ENCODE results near the gene MXRA8. TPM values are rescaled to one million over a fixed set of nuclear protein-coding genes. Genes with fewer than 3 reads are reported as not detected.

MXRA8 gene
- total RNA-seq, 4 donors from 2014 or later, result 34.1 to 76.1 (median 35.9) TPM

DNA sequence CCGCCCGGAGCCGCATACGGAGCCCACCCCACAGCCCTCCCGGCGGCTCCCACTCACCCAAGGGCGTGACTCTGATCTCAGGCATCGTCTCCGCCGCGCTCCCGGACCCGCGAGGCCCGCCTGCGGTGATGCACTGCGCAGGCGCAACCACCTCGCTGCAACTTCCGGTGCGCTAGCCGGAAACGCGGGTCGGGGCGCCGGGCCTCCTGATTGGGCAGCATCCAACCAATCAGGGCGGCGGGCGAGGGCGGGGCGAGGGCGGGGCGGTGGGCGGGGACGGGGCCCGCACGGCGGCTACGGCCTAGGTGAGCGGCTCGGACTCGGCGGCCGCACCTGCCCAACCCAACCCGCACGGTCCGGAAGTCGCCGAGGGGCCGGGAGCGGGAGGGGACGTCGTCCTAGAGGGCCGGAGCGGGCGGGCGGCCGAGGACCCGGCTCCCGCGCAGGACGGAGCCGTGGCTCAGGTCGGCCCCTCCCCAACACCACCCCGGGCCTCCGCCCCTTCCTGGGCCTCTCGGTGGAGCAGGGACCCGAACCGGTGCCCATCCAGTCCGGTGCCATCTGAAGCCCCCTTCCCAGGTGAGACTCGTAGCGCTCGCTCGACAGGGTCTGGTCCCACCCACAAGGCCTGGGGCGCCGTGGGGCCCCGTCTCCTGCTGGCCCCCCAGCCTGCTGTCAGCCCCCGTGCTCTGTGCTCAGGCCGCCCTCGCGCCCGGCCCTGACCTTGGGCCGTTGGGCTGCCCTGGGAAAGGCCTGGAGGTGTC is 33.6 kb downstream of the MXRA8 start, which contains the start of the genes CPTP and INTS11:
Gene CPTP, plus strand, starts transcription at position 279 of the 764 bp plus-strand sequence. CDS start 2,109 bp downstream, outside the sequence.
Gene INTS11, minus strand, starts transcription at position 137 of the 764 bp plus-strand sequence. Its CDS starts 52 bp downstream, at position 85.
- intact Hi-C loops (cut with DNase I; ENCODE audit: low total_unique reads), result no loop called here
- TF ChIP-seq, protein P1, sequence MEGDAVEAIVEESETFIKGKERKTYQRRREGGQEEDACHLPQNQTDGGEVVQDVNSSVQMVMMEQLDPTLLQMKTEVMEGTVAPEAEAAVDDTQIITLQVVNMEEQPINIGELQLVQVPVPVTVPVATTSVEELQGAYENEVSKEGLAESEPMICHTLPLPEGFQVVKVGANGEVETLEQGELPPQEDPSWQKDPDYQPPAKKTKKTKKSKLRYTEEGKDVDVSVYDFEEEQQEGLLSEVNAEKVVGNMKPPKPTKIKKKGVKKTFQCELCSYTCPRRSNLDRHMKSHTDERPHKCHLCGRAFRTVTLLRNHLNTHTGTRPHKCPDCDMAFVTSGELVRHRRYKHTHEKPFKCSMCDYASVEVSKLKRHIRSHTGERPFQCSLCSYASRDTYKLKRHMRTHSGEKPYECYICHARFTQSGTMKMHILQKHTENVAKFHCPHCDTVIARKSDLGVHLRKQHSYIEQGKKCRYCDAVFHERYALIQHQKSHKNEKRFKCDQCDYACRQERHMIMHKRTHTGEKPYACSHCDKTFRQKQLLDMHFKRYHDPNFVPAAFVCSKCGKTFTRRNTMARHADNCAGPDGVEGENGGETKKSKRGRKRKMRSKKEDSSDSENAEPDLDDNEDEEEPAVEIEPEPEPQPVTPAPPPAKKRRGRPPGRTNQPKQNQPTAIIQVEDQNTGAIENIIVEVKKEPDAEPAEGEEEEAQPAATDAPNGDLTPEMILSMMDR (IDR thresholded peaks at IDR 0.05), result no peak
- TF ChIP-seq POLR2A (IDR thresholded peaks at IDR 0.05), result peak in 1 of 2 donors; percentile 38
- H3K4me3 ChIP-seq (ENCODE audit: low read depth, poor library complexity, severe bottlenecking), result peak within 1 kb of the TSS; percentile 70
- whole genome bisulfite sequencing, 2 donors, result 0 to 3% methylated on average over 20 to 31 of the region's 84 CpGs
- peak; percentile 86 to 99 for DNase-seq (ENCODE audit: low spot score in 2 of 2)

DNA sequence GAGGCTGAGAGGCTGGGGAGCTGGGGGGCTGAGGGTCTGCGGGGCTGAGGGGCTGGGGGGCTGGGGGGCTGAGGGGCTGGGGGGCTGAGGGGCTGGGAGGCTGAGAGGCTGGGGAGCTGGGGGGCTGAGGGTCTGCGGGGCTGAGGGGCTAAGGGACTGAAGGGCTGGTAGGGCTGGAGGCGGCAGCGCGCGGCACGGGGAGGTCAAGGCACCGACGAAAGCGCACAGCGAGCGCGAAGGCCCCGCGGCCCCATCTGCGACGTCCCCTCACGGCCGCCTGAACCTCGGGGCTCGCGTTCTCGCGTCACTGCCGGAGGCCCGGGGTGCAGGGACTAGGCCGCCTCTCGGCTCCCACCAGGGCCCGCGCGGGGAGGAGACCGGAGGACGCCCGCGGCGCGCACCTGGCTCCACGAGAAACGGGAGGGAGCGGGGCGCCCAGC is 34.3 kb downstream of the MXRA8 start:
- intact Hi-C loops (cut with DNase I; ENCODE audit: low total_unique reads), result no loop called here
- no peak for DNase-seq (ENCODE audit: low spot score in 2 of 2)
- TF ChIP-seq, protein P1 (IDR thresholded peaks at IDR 0.05), result no peak
- no peak for TF ChIP-seq POLR2A (IDR thresholded peaks at IDR 0.05)
- H3K4me3 ChIP-seq (ENCODE audit: low read depth, poor library complexity, severe bottlenecking), result peak overlapping the region; percentile 70
- 0 to 1% methylated on average over 25 to 27 of the region's 41 CpGs for WGBS, 2 donors

- WGBS, 2 donors, result 84 to 91% methylated on average over 10 of the region's 10 CpGs
- intact Hi-C loops (cut with DNase I; ENCODE audit: low total_unique reads), result no loop called here
- TF ChIP-seq POLR2A (IDR thresholded peaks at IDR 0.05), result no peak
- TF ChIP-seq, protein P1 (IDR thresholded peaks at IDR 0.05), result no peak
- DNase-seq (ENCODE audit: low spot score in 2 of 2), result no peak
- no peak overlapping the region for H3K4me3 ChIP-seq (ENCODE audit: low read depth, poor library complexity, severe bottlenecking)
Observed at GRCh38 chr1:1322952-1323351, 35.4 kb downstream of the MXRA8 start.

DNA sequence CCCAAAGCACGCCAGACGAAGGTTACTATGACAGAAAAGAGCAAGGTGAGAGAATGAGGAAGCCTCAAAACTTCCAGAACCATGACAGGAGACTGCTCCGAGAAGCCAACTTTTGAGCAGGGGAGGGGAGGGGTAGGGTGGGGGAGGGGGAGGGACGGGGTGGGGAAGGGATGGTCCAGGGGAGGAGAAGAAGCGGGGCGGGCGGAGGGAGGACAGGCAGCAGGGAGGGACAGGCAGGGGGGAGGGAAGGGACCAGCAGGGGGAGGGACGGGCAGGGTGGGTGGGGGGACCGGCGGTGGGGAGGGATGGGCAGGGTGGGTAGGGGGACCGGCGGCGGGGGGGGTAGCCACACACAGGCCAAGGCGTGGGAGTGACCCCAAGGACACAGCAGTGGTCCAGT is 35.9 kb downstream of the MXRA8 start:
- no peak overlapping the region for H3K4me3 ChIP-seq (ENCODE audit: low read depth, poor library complexity, severe bottlenecking)
- WGBS, 2 donors, result 86 to 87% methylated on average over 8 to 9 of the region's 14 CpGs
- intact Hi-C loops (cut with DNase I; ENCODE audit: low total_unique reads), result no loop called here
- DNase-seq (ENCODE audit: low spot score in 2 of 2), result no peak
- no peak for TF ChIP-seq POLR2A (IDR thresholded peaks at IDR 0.05)
- TF ChIP-seq, protein P1 (IDR thresholded peaks at IDR 0.05), result no peak

DNA sequence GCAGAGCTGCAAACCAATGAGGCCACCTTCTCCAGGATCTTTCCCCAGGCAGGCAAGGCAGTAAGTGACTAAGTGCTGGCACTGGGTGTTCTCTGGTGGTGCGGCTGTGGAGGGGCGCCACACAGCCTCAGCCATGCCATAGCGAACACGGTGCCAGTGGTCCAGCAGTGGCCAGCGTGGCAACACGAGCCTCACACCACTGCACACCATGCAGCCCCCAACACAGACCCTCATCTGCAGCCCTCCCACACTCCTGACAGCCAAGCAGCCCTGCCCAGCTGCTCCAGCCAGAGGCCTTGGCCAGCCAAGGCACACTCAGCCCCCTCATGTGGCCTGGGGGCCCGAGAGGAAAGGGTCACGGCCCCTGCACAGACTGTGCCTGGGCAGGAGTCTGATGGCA is 36.9 kb downstream of the MXRA8 start:
- WGBS, 2 donors, result 85 to 93% methylated on average over 3 to 8 of the region's 8 CpGs
- DNase-seq (ENCODE audit: low spot score in 2 of 2), result no peak
- no peak overlapping the region for H3K4me3 ChIP-seq (ENCODE audit: low read depth, poor library complexity, severe bottlenecking)
- intact Hi-C loops (cut with DNase I; ENCODE audit: low total_unique reads), result no loop called here
- no peak for TF ChIP-seq POLR2A (IDR thresholded peaks at IDR 0.05)
- TF ChIP-seq, protein P1 (IDR thresholded peaks at IDR 0.05), result no peak
